ENCODE measurements around the gene BLMH. TPM values are rescaled to one million over a fixed set of nuclear protein-coding genes. Genes with fewer than 3 reads are reported as not detected.

The BLMH gene
- total RNA-seq, 1 experiment from 2014 or later = 59.0 TPM

GRCh38 chr17:30323895-30324319 lies 32.2 kb upstream of the BLMH start:
- intact Hi-C loops (cut with micrococcal nuclease; ENCODE audit: unreplicated experiment) = no loop called here
- peaks cover 11% of the 10 kb centered on the region; the same call in 1 of the 2 replicates for H3K27me3 ChIP-seq (ENCODE audit: control insufficient read depth, insufficient read depth, low read length)
- DNase-seq (ENCODE audit: low read depth, low spot score) = no peak
- H3K36me3 ChIP-seq (ENCODE audit: control insufficient read depth, insufficient read depth, low read length) = no peaks in the 10 kb centered on the region
- H3K27ac ChIP-seq (ENCODE audit: low read length) = no peak overlapping the region
- CTCF ChIA-PET = no interaction called here
- in situ Hi-C loops (cut with HindIII; ENCODE audit: low pct_unique_long_range_greater_than_20kb, low sequenced_read_pairs) = no loop called here
- TF ChIP-seq SIN3A (IDR thresholded peaks at IDR 0.05; ENCODE audit: borderline replicate concordance, insufficient read depth, low read depth, low read length) (no peak), CTCF (IDR thresholded peaks at IDR 0.05) (no peak), REST (IDR thresholded peaks at IDR 0.05; ENCODE audit: insufficient read depth in 1 of 2, low read depth in 2 of 2, low read length in 1 of 2) (no peak), POLR2AphosphoS5 (IDR thresholded peaks at IDR 0.05; ENCODE audit: low read depth, low read length) (no peak), TCF7L2 (IDR thresholded peaks at IDR 0.05; ENCODE audit: low read depth, low read length) (no peak)
- BruUV-seq (replicated peaks) = no TSS peak
- POLR2A ChIA-PET = no interaction called here
- no peak overlapping the region for H3K4me3 ChIP-seq (ENCODE audit: low read depth in 2 of 2, low read length in 2 of 2)
- no peak for ATAC-seq
- H3K9me3 ChIP-seq (ENCODE audit: control insufficient read depth, insufficient read depth, low read depth, low read length) = no peaks in the 10 kb centered on the region
- H3K4me1 ChIP-seq (ENCODE audit: control insufficient read depth, insufficient read depth, low read length) = no peaks in the 10 kb centered on the region

GRCh38 chr17:30323262-30323894 lies 31.6 kb upstream of the BLMH start:
- H3K27ac ChIP-seq (ENCODE audit: low read length) = no peak overlapping the region
- CTCF ChIA-PET = no interaction called here
- BruUV-seq (replicated peaks) = no TSS peak
- POLR2A ChIA-PET = no interaction called here
- DNase-seq (ENCODE audit: low read depth, low spot score) = no peak
- H3K4me1 ChIP-seq (ENCODE audit: control insufficient read depth, insufficient read depth, low read length) = no peaks in the 10 kb centered on the region
- no peak for ATAC-seq
- in situ Hi-C loops (cut with HindIII; ENCODE audit: low pct_unique_long_range_greater_than_20kb, low sequenced_read_pairs) = no loop called here
- TF ChIP-seq CTCF (IDR thresholded peaks at IDR 0.05) = no peak
- TF ChIP-seq SIN3A (IDR thresholded peaks at IDR 0.05; ENCODE audit: borderline replicate concordance, insufficient read depth, low read depth, low read length) = no peak
- TF ChIP-seq TCF7L2 (IDR thresholded peaks at IDR 0.05; ENCODE audit: low read depth, low read length) = no peak
- no peak for TF ChIP-seq REST (IDR thresholded peaks at IDR 0.05; ENCODE audit: insufficient read depth in 1 of 2, low read depth in 2 of 2, low read length in 1 of 2)
- no peak for TF ChIP-seq POLR2AphosphoS5 (IDR thresholded peaks at IDR 0.05; ENCODE audit: low read depth, low read length)
- H3K36me3 ChIP-seq (ENCODE audit: control insufficient read depth, insufficient read depth, low read length) = no peaks in the 10 kb centered on the region
- H3K9me3 ChIP-seq (ENCODE audit: control insufficient read depth, insufficient read depth, low read depth, low read length) = no peaks in the 10 kb centered on the region
- intact Hi-C loops (cut with micrococcal nuclease; ENCODE audit: unreplicated experiment) = no loop called here
- H3K4me3 ChIP-seq (ENCODE audit: low read depth in 2 of 2, low read length in 2 of 2) = no peak overlapping the region
- peaks cover 11% of the 10 kb centered on the region; the same call in 1 of the 2 replicates for H3K27me3 ChIP-seq (ENCODE audit: control insufficient read depth, insufficient read depth, low read length)

Measured in Panc1 (cell line).